H1 (cell line): ENCODE measurements around the gene GRID1. TPM values are rescaled to one million over a fixed set of nuclear protein-coding genes. Genes with fewer than 3 reads are reported as not detected.

Experiments
- CTCF ChIA-PET: fragments of 300-600 bp; sonication (Branson Sonifier 250); formaldehyde crosslinking; loops from one replicate; lab custom pipeline; 2021; ENCODE audit not compliant: partially characterized antibody; lab: Charles Lee
- POLR2A ChIA-PET: fragments of 300-600 bp; sonication (Branson Sonifier 250); formaldehyde crosslinking; loops from one replicate; lab custom pipeline; 2021; ENCODE audit warnings: inconsistent platforms; ENCODE audit not compliant: partially characterized antibody; lab: Charles Lee
- DNase-seq, 2 experiments: peaks; one replicate each; pipeline versions ENCODE4 v3.0.0 to v3.0.0-alpha.2; 2010 to 2022; ENCODE audit warnings: low spot score in 2 of 2, low read depth in 1 of 2, mixed read lengths in 1 of 2
- FAIRE-seq: peaks from 2 replicates; lab custom pipeline; 2011; peaks lifted over from hg19 to GRCh38; lab: Jason Lieb, UNC
- H2AFZ ChIP-seq: 2 replicates; pipeline ENCODE4 v1.8.1; 2012; ENCODE audit warnings: low read length, inconsistent platforms
- H2AK5ac ChIP-seq: 2 replicates; pipeline ENCODE4 v1.6.1; 2013; ENCODE audit warnings: low read depth, low read length
- H2BK120ac ChIP-seq: replicated peaks from 2 replicates; pipeline ENCODE3; 2013; ENCODE audit warnings: low read depth, low read length, inconsistent platforms
- H2BK12ac ChIP-seq: 2 replicates; pipeline ENCODE4 v1.6.1; 2013; ENCODE audit warnings: low read depth, low read length
- H2BK15ac ChIP-seq: 2 replicates; pipeline ENCODE4 v1.6.1; 2013; ENCODE audit warnings: low read length
- H2BK20ac ChIP-seq: 2 replicates; pipeline ENCODE4 v1.6.1; 2013; ENCODE audit warnings: low read length
- H2BK5ac ChIP-seq: 2 replicates; pipeline ENCODE4 v1.6.1; 2013; ENCODE audit warnings: low read depth, low read length
- H3K14ac ChIP-seq: 2 replicates; pipeline ENCODE4 v1.6.1; 2013; ENCODE audit warnings: inconsistent platforms; ENCODE audit not compliant: insufficient read length
- H3K18ac ChIP-seq: 2 replicates; pipeline ENCODE4 v1.6.1; 2013; ENCODE audit warnings: low read length; ENCODE audit errors: extremely low read depth
- H3K23ac ChIP-seq: 2 replicates; pipeline ENCODE4 v1.6.1; 2013; ENCODE audit warnings: inconsistent platforms; ENCODE audit not compliant: insufficient read length
- H3K23me2 ChIP-seq: 2 replicates; pipeline ENCODE4 v1.6.1; 2013; ENCODE audit warnings: low read depth, low read length
- H3K27ac ChIP-seq: 2 replicates; pipeline ENCODE4 v1.6.1; 2011; ENCODE audit warnings: low read depth, low read length, inconsistent platforms
- H3K27me3 ChIP-seq, 4 experiments: replicated peaks in 1 of 4; 1 replicate in 1 of 4; 2 replicates in 3 of 4; pipeline versions ENCODE4 v1.6.1 to v1.8.1; 2011 to 2013; ENCODE audit warnings: low read length in 3 of 4, mild to moderate bottlenecking in 3 of 4, inconsistent platforms in 2 of 4, mixed read lengths in 2 of 4, moderate library complexity in 1 of 4; ENCODE audit not compliant: control insufficient read depth in 3 of 4, insufficient read depth in 3 of 4; ENCODE audit errors: extremely low read depth in 1 of 4
- H3K36me3 ChIP-seq, 4 experiments: 2 replicates each; pipeline versions ENCODE4 v1.6.1 to v1.8.1; 2011 to 2013; ENCODE audit warnings: mild to moderate bottlenecking in 4 of 4, low read length in 3 of 4, moderate library complexity in 2 of 4, control low read depth in 1 of 4, inconsistent platforms in 1 of 4; ENCODE audit not compliant: insufficient read depth in 4 of 4, control insufficient read depth in 2 of 4
- H3K4ac ChIP-seq: replicated peaks from 2 replicates; pipeline ENCODE3; 2013; ENCODE audit warnings: low read length, low read depth, mixed read lengths, inconsistent platforms; ENCODE audit not compliant: insufficient read length
- H3K4me1 ChIP-seq, 4 experiments: replicated peaks in 1 of 4; 1 replicate in 1 of 4; 2 replicates in 3 of 4; pipeline versions ENCODE4 v1.6.1 to v1.8.1; 2011 to 2013; ENCODE audit warnings: low read length in 3 of 4, inconsistent platforms in 2 of 4, mixed read lengths in 1 of 4; ENCODE audit not compliant: insufficient read depth in 4 of 4, control insufficient read depth in 3 of 4
- H3K4me2 ChIP-seq, 2 experiments: 2 replicates each; pipeline versions ENCODE4 v1.6.1 to v1.8.1; 2011 to 2013; ENCODE audit warnings: low read depth in 2 of 2, low read length in 2 of 2, control low read depth in 1 of 2, inconsistent platforms in 1 of 2, mild to moderate bottlenecking in 1 of 2; ENCODE audit not compliant: insufficient read depth in 1 of 2
- H3K4me3 ChIP-seq, 4 experiments: fragments of 200-600, 300-600 bp in 1 of 4; sonication (generic), shearing (Covaris generic), sonication (Bioruptor Twin) in 1 of 4; 2 replicates each; pipeline versions ENCODE4 v1.5.1 to v1.8.1; 2011 to 2016; ENCODE audit warnings: low read length in 4 of 4, low read depth in 3 of 4, control low read depth in 2 of 4, inconsistent platforms in 2 of 4, mild to moderate bottlenecking in 2 of 4, mixed read lengths in 1 of 4, moderate library complexity in 1 of 4; ENCODE audit not compliant: insufficient read depth in 2 of 4; ENCODE audit errors: extremely low read depth in 1 of 4
- H3K56ac ChIP-seq: replicated peaks from 2 replicates; pipeline ENCODE3; 2013; ENCODE audit warnings: low read depth, mild to moderate bottlenecking, mixed read lengths, low read length, inconsistent platforms; ENCODE audit not compliant: insufficient read length
- H3K79me1 ChIP-seq: 2 replicates; pipeline ENCODE4 v1.6.1; 2013; ENCODE audit warnings: low read depth, low read length, control low read depth
- H3K79me2 ChIP-seq, 2 experiments: 2 replicates each; pipeline versions ENCODE4 v1.6.1 to v1.8.1; 2012 to 2013; ENCODE audit warnings: low read length in 2 of 2, mild to moderate bottlenecking in 2 of 2, inconsistent platforms in 1 of 2; ENCODE audit not compliant: insufficient read depth in 2 of 2, control insufficient read depth in 1 of 2
- H3K9ac ChIP-seq, 4 experiments: replicated peaks in 1 of 4; 1 replicate in 1 of 4; 2 replicates in 3 of 4; pipeline versions ENCODE4 v1.6.1 to v1.8.1; 2011 to 2013; ENCODE audit warnings: low read depth in 3 of 4, low read length in 3 of 4, control low read depth in 2 of 4, mild to moderate bottlenecking in 2 of 4, moderate library complexity in 2 of 4, inconsistent platforms in 1 of 4; ENCODE audit errors: extremely low read depth in 1 of 4
- H3K9me3 ChIP-seq, 2 experiments: 2 replicates each; pipeline versions ENCODE4 v1.6.1 to v1.8.1; 2012 to 2013; ENCODE audit warnings: mild to moderate bottlenecking in 2 of 2, moderate library complexity in 2 of 2, control low read depth in 1 of 2, inconsistent platforms in 1 of 2, low read depth in 1 of 2, low read length in 1 of 2, mixed read lengths in 1 of 2; ENCODE audit not compliant: insufficient read depth in 2 of 2
- H4K20me1 ChIP-seq, 2 experiments: replicated peaks in 1 of 2; 2 replicates each; pipeline versions ENCODE3 to v1.8.1; 2011 to 2013; ENCODE audit warnings: inconsistent platforms in 2 of 2, low read length in 2 of 2, mild to moderate bottlenecking in 1 of 2; ENCODE audit not compliant: insufficient read depth in 2 of 2, control insufficient read depth in 1 of 2
- H4K5ac ChIP-seq: 2 replicates; pipeline ENCODE4 v1.6.1; 2013; ENCODE audit warnings: low read length, low read depth, mixed read lengths, inconsistent platforms; ENCODE audit not compliant: insufficient read length
- H4K8ac ChIP-seq: 2 replicates; pipeline ENCODE4 v1.8.0; 2013; ENCODE audit warnings: mild to moderate bottlenecking, moderate library complexity, low read length, inconsistent platforms; ENCODE audit not compliant: insufficient read depth; ENCODE audit errors: extremely low read depth
- H4K91ac ChIP-seq: replicated peaks from 2 replicates; pipeline ENCODE3; 2013; ENCODE audit warnings: low read length, mixed read lengths, inconsistent platforms; ENCODE audit not compliant: insufficient read length
- HDAC6 ChIP-seq: IDR thresholded peaks from one replicate; pipeline ENCODE4 v1.7.1; 2012; ENCODE audit warnings: low read depth, mild to moderate bottlenecking, inconsistent platforms, low read length, moderate library complexity
- KDM1A ChIP-seq: fragments of 200-600, 300-600 bp; sonication (generic); IDR thresholded peaks from 2 replicates; pipeline ENCODE4 v1.7.1; 2016; ENCODE audit warnings: mild to moderate bottlenecking, low read length, borderline replicate concordance
- KDM5A ChIP-seq: fragments of 200-600 bp; IDR thresholded peaks from 2 replicates; pipeline ENCODE4 v1.7.1; 2012; ENCODE audit warnings: mild to moderate bottlenecking, low read length, inconsistent platforms, mixed read lengths
- NRF1 ChIP-seq: IDR thresholded peaks from 2 replicates; pipeline ENCODE4 v1.6.1; 2011; ENCODE audit warnings: mild to moderate bottlenecking, low read depth, low read length, improper control_type of control experiment
- RNF2 ChIP-seq: fragments of 200-900, 300-1000 bp; sonication (generic); IDR thresholded peaks from 2 replicates; pipeline ENCODE4 v1.7.1; 2016; ENCODE audit warnings: borderline replicate concordance, low read depth, mild to moderate bottlenecking, antibody characterized with exemption, low read length; ENCODE audit not compliant: poor library complexity, severe bottlenecking; ENCODE audit errors: missing control alignments
- SAP30 ChIP-seq: fragments of 300-600 bp; sonication (generic); IDR thresholded peaks from 2 replicates; pipeline ENCODE4 v1.7.1; 2012; ENCODE audit warnings: low read length, moderate library complexity, mild to moderate bottlenecking, inconsistent platforms; ENCODE audit not compliant: insufficient read depth, insufficient replicate concordance
- ZNF274 ChIP-seq: IDR thresholded peaks from 2 replicates; pipeline ENCODE4 v1.7.0; 2012; ENCODE audit warnings: low read length, borderline replicate concordance; ENCODE audit errors: extremely low read depth
- WGBS, 2 experiments: shearing (Covaris generic) in 1 of 2; methylation state at CpG; one replicate each; pipeline versions ENCODE4 v1.1.6 to v1.1.7; 2013 to 2015; ENCODE audit warnings: low lambda C conversion rate in 2 of 2, mixed read lengths in 2 of 2, inconsistent platforms in 1 of 2, low coverage in 1 of 2, missing lambda C conversion rate in 1 of 2; ENCODE audit not compliant: insufficient replicate concordance in 2 of 2, insufficient coverage in 1 of 2, insufficient read length in 1 of 2; ENCODE audit errors: extremely low coverage in 1 of 2, missing lambda C conversion rate in 1 of 2; 5-methylcytosine and 5-hydroxymethylcytosine counted together
- polyA plus RNA-seq, 7 experiments: library from polyadenylated mRNA; depleted of rRNA in 3 of 7; stranded (reverse) in 5 of 7; unstranded in 2 of 7; fragments of >200 nt in 5 of 7; fragments of 200-250 nt in 2 of 7; gene quantifications; 1 replicate in 5 of 7; 2 replicates in 1 of 7; 4 replicates in 1 of 7; pipeline versions ENCODE4 v1.2.1 to v1.2.3, GENCODE V29; 2011 to 2013; ENCODE audit warnings: missing spikeins in 2 of 7, mixed read lengths in 2 of 7
- total RNA-seq: library from RNA; stranded (reverse); fragmentation: NEBNext Ultra II Directional; extraction: Animal tissue kit (Norgen Biotek cat#: 25700); gene quantifications from 2 replicates; pipeline ENCODE4 v1.2.1, GENCODE V29; 2021

GRID1 gene
- total and polyA plus RNA-seq, 2 of the 8 experiments (the other 6 are each of a cell fraction or from before 2014, with no cell fraction given), result 0.22 to 0.30 TPM

DNA sequence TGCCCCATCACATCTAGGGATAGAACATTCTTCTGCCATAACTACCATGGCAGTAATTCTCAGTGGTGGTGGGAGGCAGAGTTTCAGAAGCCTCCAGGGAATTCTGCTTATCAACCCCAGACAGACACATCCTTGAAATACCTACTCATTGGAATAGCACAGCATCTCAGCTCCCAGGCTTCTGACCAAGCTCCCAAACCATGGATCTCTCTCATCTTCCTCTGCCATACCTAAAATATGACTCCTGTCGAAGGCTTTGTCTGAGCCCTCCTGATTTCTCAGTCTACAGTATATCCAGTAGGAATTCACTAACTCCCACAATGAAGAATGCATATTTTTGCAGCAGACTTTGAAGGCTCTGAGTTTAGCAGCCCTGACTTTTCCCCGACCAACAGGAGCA, 687.5 kb downstream of the GRID1 start:
- DNase-seq, result no peak
- no peak overlapping the region for H3K27ac ChIP-seq
- ChIA-PET CTCF (no interaction called here), POLR2A (no interaction called here)
- H3K4me1 ChIP-seq, result no peaks in the 10 kb centered on the region
- no peak overlapping the region for H3K9ac ChIP-seq
- no peaks in the 10 kb centered on the region for H3K23me2 ChIP-seq
- no peak overlapping the region for H2BK5ac ChIP-seq
- no peak overlapping the region for H3K4me2 ChIP-seq
- FAIRE-seq, result no peak
- no peak overlapping the region for H4K8ac ChIP-seq
- WGBS, 2 experiments, result 91% methylated on average over 2 of the region's 2 CpGs; no CpG with 5 or more reads in 1 of the 2 experiments
- no peak overlapping the region for H2BK20ac ChIP-seq
- H3K18ac ChIP-seq, result no peak overlapping the region
- no peak overlapping the region for H2BK120ac ChIP-seq
- H2AFZ ChIP-seq, result no peak overlapping the region
- no peak overlapping the region for H3K23ac ChIP-seq
- H3K27me3 ChIP-seq, result no peaks in the 10 kb centered on the region
- no peak overlapping the region for H2BK12ac ChIP-seq
- H3K14ac ChIP-seq, result no peak overlapping the region
- no peak overlapping the region for H3K4me3 ChIP-seq
- H3K79me1 ChIP-seq, result no peaks in the 10 kb centered on the region
- no peaks in the 10 kb centered on the region for H4K20me1 ChIP-seq
- no peaks in the 10 kb centered on the region for H3K36me3 ChIP-seq
- H4K5ac ChIP-seq, result no peak overlapping the region
- H3K79me2 ChIP-seq, result no peaks in the 10 kb centered on the region
- H2AK5ac ChIP-seq, result no peak overlapping the region
- no peak overlapping the region for H3K4ac ChIP-seq
- H3K9me3 ChIP-seq, result no peaks in the 10 kb centered on the region
- H4K91ac ChIP-seq, result no peak overlapping the region
- H2BK15ac ChIP-seq, result no peak overlapping the region
- H3K56ac ChIP-seq, result no peak overlapping the region
- no peak for TF ChIP-seq KDM5A
- no peak for TF ChIP-seq KDM1A
- TF ChIP-seq RNF2, result no peak
- TF ChIP-seq NRF1, result no peak
- TF ChIP-seq SAP30, result no peak
- TF ChIP-seq HDAC6, result no peak
- no peak for TF ChIP-seq ZNF274
